ENCODE results near the gene ARMH4. TPM values are rescaled to one million over a fixed set of nuclear protein-coding genes. Genes with fewer than 3 reads are reported as not detected.

ARMH4 gene
- polyA plus RNA-seq, 1 experiment: 1.6 TPM

GRCh38 chr14:58107947-58108552, 44.0 kb downstream of the ARMH4 start:
- Histone ChIP-seq H3K27me3 (ENCODE audit: control insufficient read depth, insufficient read depth, low read length) (peaks cover 9% of the 10 kb centered on the region), H3K4me3 (ENCODE audit: low read depth, low read length) (no peak overlapping the region), H3K36me3 (ENCODE audit: control insufficient read depth, insufficient read depth, low read length) (no peaks in the 10 kb centered on the region)
- DNase-seq (ENCODE audit: low read depth): peak; percentile 7
- POLR2A ChIA-PET: no interaction called here
- CTCF ChIA-PET: interaction anchor here (0.6 to 4.9 kb wide), 16 partner anchors 9 to 287 kb away, joined by 3 to 38 read pairs (median 4); partner anchors contain the start of genes PSMA3 and TOMM20L
- TF ChIP-seq, protein P1, sequence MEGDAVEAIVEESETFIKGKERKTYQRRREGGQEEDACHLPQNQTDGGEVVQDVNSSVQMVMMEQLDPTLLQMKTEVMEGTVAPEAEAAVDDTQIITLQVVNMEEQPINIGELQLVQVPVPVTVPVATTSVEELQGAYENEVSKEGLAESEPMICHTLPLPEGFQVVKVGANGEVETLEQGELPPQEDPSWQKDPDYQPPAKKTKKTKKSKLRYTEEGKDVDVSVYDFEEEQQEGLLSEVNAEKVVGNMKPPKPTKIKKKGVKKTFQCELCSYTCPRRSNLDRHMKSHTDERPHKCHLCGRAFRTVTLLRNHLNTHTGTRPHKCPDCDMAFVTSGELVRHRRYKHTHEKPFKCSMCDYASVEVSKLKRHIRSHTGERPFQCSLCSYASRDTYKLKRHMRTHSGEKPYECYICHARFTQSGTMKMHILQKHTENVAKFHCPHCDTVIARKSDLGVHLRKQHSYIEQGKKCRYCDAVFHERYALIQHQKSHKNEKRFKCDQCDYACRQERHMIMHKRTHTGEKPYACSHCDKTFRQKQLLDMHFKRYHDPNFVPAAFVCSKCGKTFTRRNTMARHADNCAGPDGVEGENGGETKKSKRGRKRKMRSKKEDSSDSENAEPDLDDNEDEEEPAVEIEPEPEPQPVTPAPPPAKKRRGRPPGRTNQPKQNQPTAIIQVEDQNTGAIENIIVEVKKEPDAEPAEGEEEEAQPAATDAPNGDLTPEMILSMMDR (IDR thresholded peaks at IDR 0.05; ENCODE audit: insufficient read depth, low read depth, low read length): peak; percentile 78

GRCh38 chr14:58107041-58107440, 45.0 kb downstream of the ARMH4 start:
- TF ChIP-seq, protein P1 (IDR thresholded peaks at IDR 0.05; ENCODE audit: insufficient read depth, low read depth, low read length): no peak
- no peak overlapping the region for H3K4me3 ChIP-seq (ENCODE audit: low read depth, low read length)
- H3K36me3 ChIP-seq (ENCODE audit: control insufficient read depth, insufficient read depth, low read length): no peaks in the 10 kb centered on the region
- DNase-seq (ENCODE audit: low read depth): no peak
- H3K27me3 ChIP-seq (ENCODE audit: control insufficient read depth, insufficient read depth, low read length): peaks cover 9% of the 10 kb centered on the region
- POLR2A ChIA-PET: no interaction called here
- CTCF ChIA-PET: interaction anchor here (0.7 to 4.9 kb wide), 9 partner anchors 10 to 325 kb away, joined by 3 to 38 read pairs (median 6); partner anchors contain the start of gene TOMM20L

- ChIA-PET POLR2A (interaction anchor here (0.6 kb wide), 1 partner anchor 331 kb away, joined by 4 read pairs; no protein-coding TSS in a partner anchor), CTCF (interaction anchor here (0.7 to 4.9 kb wide), 4 partner anchors 11 to 326 kb away, joined by 3 to 38 read pairs (median 8); no protein-coding TSS in a partner anchor)
- H3K4me3 ChIP-seq (ENCODE audit: low read depth, low read length): no peak overlapping the region
- TF ChIP-seq, protein P1 (IDR thresholded peaks at IDR 0.05; ENCODE audit: insufficient read depth, low read depth, low read length): no peak
- no peak for DNase-seq (ENCODE audit: low read depth)
- peaks cover 9% of the 10 kb centered on the region for H3K27me3 ChIP-seq (ENCODE audit: control insufficient read depth, insufficient read depth, low read length)
- H3K36me3 ChIP-seq (ENCODE audit: control insufficient read depth, insufficient read depth, low read length): no peaks in the 10 kb centered on the region
Measured at GRCh38 chr14:58106446-58106845, 45.6 kb downstream of the ARMH4 start.

DNA sequence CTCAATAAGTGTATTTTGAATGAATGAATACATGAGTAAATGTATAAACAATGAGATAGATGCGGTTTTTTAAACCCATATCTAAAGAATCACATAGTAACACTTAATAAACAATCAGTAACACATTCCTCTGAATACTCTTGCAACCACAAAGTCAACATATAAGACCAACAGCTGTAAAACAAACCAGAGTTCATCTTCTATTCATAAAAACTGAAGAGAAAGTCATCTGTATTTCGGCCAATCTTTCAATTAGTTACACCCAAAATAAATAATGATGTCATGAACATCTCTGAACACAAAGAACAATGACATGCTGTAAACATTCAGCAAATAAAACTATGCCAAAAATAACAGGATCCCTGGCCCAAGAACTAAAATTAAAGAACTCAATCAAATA, 47.2 kb downstream of the ARMH4 start:
- CTCF ChIA-PET: no interaction called here
- POLR2A ChIA-PET: no interaction called here

GRCh38 chr14:58100735-58101368, 51.2 kb downstream of the ARMH4 start:
- CTCF ChIA-PET: no interaction called here

More for the DNA sequence above, 47.2 kb downstream of the ARMH4 start:
- DNase-seq (ENCODE audit: low read depth): peak; percentile 78
- TF ChIP-seq, protein P1 (IDR thresholded peaks at IDR 0.05; ENCODE audit: insufficient read depth, low read depth, low read length): no peak
- Histone ChIP-seq H3K4me3 (ENCODE audit: low read depth, low read length) (no peak overlapping the region), H3K27me3 (ENCODE audit: control insufficient read depth, insufficient read depth, low read length) (peaks cover 9% of the 10 kb centered on the region), H3K36me3 (ENCODE audit: control insufficient read depth, insufficient read depth, low read length) (no peaks in the 10 kb centered on the region)

More at GRCh38 chr14:58100735-58101368, 51.2 kb downstream of the ARMH4 start:
- DNase-seq (ENCODE audit: low read depth): no peak
- Histone ChIP-seq H3K27me3 (ENCODE audit: control insufficient read depth, insufficient read depth, low read length) (no peaks in the 10 kb centered on the region; the same call in none of the 2 replicates), H3K4me3 (ENCODE audit: low read depth, low read length) (no peak overlapping the region), H3K36me3 (ENCODE audit: control insufficient read depth, insufficient read depth, low read length) (no peaks in the 10 kb centered on the region)
- TF ChIP-seq, protein P1 (IDR thresholded peaks at IDR 0.05; ENCODE audit: insufficient read depth, low read depth, low read length): no peak
- POLR2A ChIA-PET: no interaction called here

Data from BJ (cell line).